ENCODE measurements around the gene ANKS1A.
A peak's percentile ranks its signal among the peaks of the same experiment; 100 is the strongest.

ANKS1A gene

DNA sequence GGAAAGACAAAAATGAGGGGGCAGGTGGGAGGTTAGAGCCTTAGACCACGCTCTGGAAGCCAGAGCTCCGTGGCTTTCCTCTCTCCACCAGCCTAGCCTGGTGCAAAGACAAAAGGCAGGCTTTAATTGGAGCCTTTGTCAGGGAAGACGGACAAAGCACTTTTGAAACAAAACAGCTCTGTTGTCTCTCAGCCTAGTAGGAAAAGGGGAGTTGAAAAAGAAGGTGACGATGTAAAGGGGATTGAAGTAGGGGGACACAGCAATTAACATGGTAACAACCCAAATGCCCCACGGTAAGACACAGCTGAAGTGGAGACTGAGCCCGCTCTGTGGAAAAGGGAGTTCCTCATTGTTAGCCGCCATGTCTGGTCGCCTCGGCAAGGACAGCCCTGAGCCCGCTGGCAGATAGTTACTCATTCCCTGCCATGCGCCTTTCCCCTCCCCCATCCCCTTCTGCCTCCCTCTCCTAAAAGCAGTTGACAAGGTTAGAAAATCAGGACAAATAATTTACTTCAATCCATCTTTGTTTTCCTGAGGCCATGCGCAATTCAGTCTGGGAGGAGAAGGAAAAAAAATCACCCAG lies 159.1 kb downstream of the ANKS1A start:
- Histone ChIP-seq H3K27ac (ENCODE audit: low read depth, low read length) (no peak overlapping the region), H3K9me3 (ENCODE audit: control insufficient read depth, insufficient read depth, low read length) (no peaks in the 10 kb centered on the region), H3K4me2 (ENCODE audit: low read length) (no peak overlapping the region), H3K9me2 (replicated peaks; ENCODE audit: control insufficient read depth, low read length) (no peaks in the 10 kb centered on the region), H4K20me1 (ENCODE audit: control insufficient read depth, insufficient read depth, low read depth, low read length) (no peaks in the 10 kb centered on the region), H3K36me3 (ENCODE audit: control insufficient read depth, low read length) (no peaks in the 10 kb centered on the region), H3K27me3 (ENCODE audit: control insufficient read depth, low read length) (no peaks in the 10 kb centered on the region), H3K4me3 (ENCODE audit: low read length) (no peak overlapping the region), H3K79me2 (ENCODE audit: control insufficient read depth, low read length) (no peaks in the 10 kb centered on the region), H3F3A (ENCODE audit: control insufficient read depth, insufficient read depth) (no peaks in the 10 kb centered on the region), H3K4me1 (ENCODE audit: control insufficient read depth, low read length) (no peaks in the 10 kb centered on the region)
- TF ChIP-seq, protein P1, sequence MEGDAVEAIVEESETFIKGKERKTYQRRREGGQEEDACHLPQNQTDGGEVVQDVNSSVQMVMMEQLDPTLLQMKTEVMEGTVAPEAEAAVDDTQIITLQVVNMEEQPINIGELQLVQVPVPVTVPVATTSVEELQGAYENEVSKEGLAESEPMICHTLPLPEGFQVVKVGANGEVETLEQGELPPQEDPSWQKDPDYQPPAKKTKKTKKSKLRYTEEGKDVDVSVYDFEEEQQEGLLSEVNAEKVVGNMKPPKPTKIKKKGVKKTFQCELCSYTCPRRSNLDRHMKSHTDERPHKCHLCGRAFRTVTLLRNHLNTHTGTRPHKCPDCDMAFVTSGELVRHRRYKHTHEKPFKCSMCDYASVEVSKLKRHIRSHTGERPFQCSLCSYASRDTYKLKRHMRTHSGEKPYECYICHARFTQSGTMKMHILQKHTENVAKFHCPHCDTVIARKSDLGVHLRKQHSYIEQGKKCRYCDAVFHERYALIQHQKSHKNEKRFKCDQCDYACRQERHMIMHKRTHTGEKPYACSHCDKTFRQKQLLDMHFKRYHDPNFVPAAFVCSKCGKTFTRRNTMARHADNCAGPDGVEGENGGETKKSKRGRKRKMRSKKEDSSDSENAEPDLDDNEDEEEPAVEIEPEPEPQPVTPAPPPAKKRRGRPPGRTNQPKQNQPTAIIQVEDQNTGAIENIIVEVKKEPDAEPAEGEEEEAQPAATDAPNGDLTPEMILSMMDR (IDR thresholded peaks at IDR 0.05; ENCODE audit: low read depth, low read length, poor library complexity, severe bottlenecking) = no peak
- no peak for TF ChIP-seq EZH2phosphoT487 (IDR thresholded peaks at IDR 0.05; ENCODE audit: borderline replicate concordance, low read length)

DNA sequence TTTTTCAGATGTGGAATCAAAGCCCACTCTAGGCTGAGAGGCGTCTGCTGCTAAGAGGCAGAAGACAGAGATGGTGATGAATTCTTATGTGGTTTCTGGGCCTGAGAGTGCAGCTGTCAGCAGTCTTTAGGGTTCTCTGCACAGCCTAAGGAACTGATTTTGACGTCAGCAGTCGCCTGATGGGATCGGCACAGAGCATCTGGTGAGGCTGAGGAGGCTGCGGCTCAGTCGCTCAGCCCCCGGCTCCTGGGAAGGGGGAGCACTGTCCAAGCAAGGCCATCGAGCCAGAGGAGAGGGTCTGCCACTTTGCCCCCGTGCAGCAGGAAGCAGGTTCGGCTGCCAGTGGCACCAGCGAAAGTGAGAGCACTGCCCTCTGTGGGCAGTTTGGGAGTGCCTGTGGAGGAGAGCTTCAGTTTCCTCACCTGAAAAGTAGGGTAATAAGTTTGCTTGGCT lies 159.6 kb downstream of the ANKS1A start:
- Histone ChIP-seq H3K36me3 (ENCODE audit: control insufficient read depth, low read length) (no peaks in the 10 kb centered on the region), H3K4me3 (ENCODE audit: low read length) (no peak overlapping the region), H3K9me2 (replicated peaks; ENCODE audit: control insufficient read depth, low read length) (no peaks in the 10 kb centered on the region), H3K9me3 (ENCODE audit: control insufficient read depth, insufficient read depth, low read length) (no peaks in the 10 kb centered on the region), H3K4me2 (ENCODE audit: low read length) (no peak overlapping the region), H4K20me1 (ENCODE audit: control insufficient read depth, insufficient read depth, low read depth, low read length) (no peaks in the 10 kb centered on the region), H3F3A (ENCODE audit: control insufficient read depth, insufficient read depth) (no peaks in the 10 kb centered on the region), H3K27ac (ENCODE audit: low read depth, low read length) (no peak overlapping the region), H3K79me2 (ENCODE audit: control insufficient read depth, low read length) (no peaks in the 10 kb centered on the region), H3K4me1 (ENCODE audit: control insufficient read depth, low read length) (no peaks in the 10 kb centered on the region), H3K27me3 (ENCODE audit: control insufficient read depth, low read length) (no peaks in the 10 kb centered on the region)
- TF ChIP-seq EZH2phosphoT487 (IDR thresholded peaks at IDR 0.05; ENCODE audit: borderline replicate concordance, low read length) = no peak
- TF ChIP-seq, protein P1 (IDR thresholded peaks at IDR 0.05; ENCODE audit: low read depth, low read length, poor library complexity, severe bottlenecking) = peak; percentile 8

DNA sequence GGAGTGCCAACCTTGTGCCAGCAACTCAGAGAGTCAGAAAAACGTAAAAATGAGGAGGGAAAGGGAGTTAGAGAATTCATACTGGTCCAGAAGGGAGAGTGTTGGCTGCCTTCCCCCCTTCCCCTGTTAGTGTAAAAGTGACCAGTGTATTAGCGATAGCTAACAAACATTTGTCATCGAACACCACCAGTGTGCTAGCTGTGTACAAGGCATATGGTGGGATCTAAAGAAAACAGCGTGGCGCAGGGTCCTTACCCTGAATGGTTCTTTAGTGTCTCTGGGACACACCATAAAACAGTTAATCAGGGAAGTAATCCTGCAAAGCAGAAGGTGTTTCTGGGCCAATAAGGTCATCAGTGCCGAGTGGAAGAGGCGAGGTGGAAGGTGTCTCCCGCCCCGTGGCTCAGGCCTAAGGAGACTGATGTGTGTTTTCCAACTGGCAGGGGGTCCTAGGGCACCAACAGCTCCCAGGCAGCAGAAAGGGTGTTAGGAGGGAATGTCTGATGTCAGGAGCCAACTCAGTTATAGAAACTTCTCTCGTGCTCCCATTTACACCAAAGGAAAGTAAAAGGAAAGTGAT lies 160.2 kb downstream of the ANKS1A start:
- H3F3A ChIP-seq (ENCODE audit: control insufficient read depth, insufficient read depth) = no peaks in the 10 kb centered on the region
- H3K27ac ChIP-seq (ENCODE audit: low read depth, low read length) = no peak overlapping the region
- H3K27me3 ChIP-seq (ENCODE audit: control insufficient read depth, low read length) = no peaks in the 10 kb centered on the region
- H3K36me3 ChIP-seq (ENCODE audit: control insufficient read depth, low read length) = no peaks in the 10 kb centered on the region
- no peaks in the 10 kb centered on the region for H3K4me1 ChIP-seq (ENCODE audit: control insufficient read depth, low read length)
- no peak for TF ChIP-seq EZH2phosphoT487 (IDR thresholded peaks at IDR 0.05; ENCODE audit: borderline replicate concordance, low read length)
- TF ChIP-seq, protein P1 (IDR thresholded peaks at IDR 0.05; ENCODE audit: low read depth, low read length, poor library complexity, severe bottlenecking) = no peak
- H3K4me2 ChIP-seq (ENCODE audit: low read length) = no peak overlapping the region
- H3K79me2 ChIP-seq (ENCODE audit: control insufficient read depth, low read length) = no peaks in the 10 kb centered on the region
- H4K20me1 ChIP-seq (ENCODE audit: control insufficient read depth, insufficient read depth, low read depth, low read length) = no peaks in the 10 kb centered on the region
- no peaks in the 10 kb centered on the region for H3K9me3 ChIP-seq (ENCODE audit: control insufficient read depth, insufficient read depth, low read length)
- no peak overlapping the region for H3K4me3 ChIP-seq (ENCODE audit: low read length)
- no peaks in the 10 kb centered on the region for H3K9me2 ChIP-seq (replicated peaks; ENCODE audit: control insufficient read depth, low read length)
